ENCODE measurements around the gene MESP1.

DNA sequence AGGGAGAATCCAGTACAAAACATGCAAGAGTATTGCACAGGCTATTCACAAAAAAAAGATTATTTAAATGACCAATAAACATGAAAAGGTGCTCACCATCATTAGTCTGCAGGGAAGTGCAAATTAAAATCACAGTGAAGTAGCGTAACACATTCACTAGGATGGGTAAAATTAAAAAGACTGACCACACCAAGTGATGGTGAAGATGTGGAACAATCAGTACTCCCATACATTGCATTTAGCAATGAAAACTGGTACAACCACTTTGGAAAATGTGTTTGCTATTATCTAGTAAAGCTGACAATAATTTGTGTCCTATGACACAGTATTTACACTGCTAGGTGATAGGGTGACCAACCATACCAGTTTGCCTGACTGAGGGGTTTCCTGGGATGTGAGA lies 26.4 kb downstream of the MESP1 start:
- TF ChIP-seq, protein P1, sequence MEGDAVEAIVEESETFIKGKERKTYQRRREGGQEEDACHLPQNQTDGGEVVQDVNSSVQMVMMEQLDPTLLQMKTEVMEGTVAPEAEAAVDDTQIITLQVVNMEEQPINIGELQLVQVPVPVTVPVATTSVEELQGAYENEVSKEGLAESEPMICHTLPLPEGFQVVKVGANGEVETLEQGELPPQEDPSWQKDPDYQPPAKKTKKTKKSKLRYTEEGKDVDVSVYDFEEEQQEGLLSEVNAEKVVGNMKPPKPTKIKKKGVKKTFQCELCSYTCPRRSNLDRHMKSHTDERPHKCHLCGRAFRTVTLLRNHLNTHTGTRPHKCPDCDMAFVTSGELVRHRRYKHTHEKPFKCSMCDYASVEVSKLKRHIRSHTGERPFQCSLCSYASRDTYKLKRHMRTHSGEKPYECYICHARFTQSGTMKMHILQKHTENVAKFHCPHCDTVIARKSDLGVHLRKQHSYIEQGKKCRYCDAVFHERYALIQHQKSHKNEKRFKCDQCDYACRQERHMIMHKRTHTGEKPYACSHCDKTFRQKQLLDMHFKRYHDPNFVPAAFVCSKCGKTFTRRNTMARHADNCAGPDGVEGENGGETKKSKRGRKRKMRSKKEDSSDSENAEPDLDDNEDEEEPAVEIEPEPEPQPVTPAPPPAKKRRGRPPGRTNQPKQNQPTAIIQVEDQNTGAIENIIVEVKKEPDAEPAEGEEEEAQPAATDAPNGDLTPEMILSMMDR (IDR thresholded peaks at IDR 0.05) = no peak
- TF ChIP-seq POLR2A (IDR thresholded peaks at IDR 0.05) = no peak

Measured in testis (tissue), 2 donors.